ENCODE results near the gene SLC9A1. TPM values are rescaled to one million over a fixed set of nuclear protein-coding genes. Genes with fewer than 3 reads are reported as not detected.

The SLC9A1 gene
- total RNA-seq, 4 donors from 2014 or later: 7.3 to 16.0 (median 10.9) TPM

DNA sequence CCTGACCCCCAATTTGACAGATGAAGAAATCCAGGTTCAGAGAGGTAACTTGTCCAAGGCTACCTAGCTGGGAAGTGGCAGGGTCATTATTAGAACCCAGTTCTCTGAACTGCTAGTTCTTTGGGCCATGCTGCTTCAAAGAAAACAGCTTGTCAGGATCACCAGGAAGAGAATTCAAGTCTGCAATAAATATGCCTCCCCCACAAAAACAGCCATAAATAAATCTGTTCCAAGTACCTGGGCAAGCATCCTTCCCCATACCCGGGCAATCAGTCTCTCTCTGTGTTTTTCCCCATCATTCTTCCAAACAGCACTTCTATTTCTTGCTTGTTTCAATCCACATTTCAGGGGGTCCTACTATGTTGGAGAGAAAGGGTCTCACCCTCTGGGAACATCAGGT is 34.1 kb downstream of the SLC9A1 start:
- TF ChIP-seq, protein P1, sequence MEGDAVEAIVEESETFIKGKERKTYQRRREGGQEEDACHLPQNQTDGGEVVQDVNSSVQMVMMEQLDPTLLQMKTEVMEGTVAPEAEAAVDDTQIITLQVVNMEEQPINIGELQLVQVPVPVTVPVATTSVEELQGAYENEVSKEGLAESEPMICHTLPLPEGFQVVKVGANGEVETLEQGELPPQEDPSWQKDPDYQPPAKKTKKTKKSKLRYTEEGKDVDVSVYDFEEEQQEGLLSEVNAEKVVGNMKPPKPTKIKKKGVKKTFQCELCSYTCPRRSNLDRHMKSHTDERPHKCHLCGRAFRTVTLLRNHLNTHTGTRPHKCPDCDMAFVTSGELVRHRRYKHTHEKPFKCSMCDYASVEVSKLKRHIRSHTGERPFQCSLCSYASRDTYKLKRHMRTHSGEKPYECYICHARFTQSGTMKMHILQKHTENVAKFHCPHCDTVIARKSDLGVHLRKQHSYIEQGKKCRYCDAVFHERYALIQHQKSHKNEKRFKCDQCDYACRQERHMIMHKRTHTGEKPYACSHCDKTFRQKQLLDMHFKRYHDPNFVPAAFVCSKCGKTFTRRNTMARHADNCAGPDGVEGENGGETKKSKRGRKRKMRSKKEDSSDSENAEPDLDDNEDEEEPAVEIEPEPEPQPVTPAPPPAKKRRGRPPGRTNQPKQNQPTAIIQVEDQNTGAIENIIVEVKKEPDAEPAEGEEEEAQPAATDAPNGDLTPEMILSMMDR (IDR thresholded peaks at IDR 0.05; ENCODE audit: low read depth): no peak

DNA sequence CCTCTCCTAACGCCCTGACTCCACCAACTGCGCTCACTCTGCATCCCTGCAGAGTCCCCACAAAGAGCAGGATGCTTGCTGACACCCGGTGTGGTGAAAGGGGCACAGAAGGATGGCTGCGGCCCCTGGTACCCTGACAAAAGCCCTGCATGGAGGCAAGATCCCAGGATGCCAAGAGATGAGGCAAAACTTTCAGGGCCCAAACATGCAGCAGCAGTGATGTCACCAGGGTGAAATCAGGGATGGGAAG is 36.6 kb downstream of the SLC9A1 start:
- TF ChIP-seq, protein P1 (IDR thresholded peaks at IDR 0.05; ENCODE audit: low read depth): no peak

DNA sequence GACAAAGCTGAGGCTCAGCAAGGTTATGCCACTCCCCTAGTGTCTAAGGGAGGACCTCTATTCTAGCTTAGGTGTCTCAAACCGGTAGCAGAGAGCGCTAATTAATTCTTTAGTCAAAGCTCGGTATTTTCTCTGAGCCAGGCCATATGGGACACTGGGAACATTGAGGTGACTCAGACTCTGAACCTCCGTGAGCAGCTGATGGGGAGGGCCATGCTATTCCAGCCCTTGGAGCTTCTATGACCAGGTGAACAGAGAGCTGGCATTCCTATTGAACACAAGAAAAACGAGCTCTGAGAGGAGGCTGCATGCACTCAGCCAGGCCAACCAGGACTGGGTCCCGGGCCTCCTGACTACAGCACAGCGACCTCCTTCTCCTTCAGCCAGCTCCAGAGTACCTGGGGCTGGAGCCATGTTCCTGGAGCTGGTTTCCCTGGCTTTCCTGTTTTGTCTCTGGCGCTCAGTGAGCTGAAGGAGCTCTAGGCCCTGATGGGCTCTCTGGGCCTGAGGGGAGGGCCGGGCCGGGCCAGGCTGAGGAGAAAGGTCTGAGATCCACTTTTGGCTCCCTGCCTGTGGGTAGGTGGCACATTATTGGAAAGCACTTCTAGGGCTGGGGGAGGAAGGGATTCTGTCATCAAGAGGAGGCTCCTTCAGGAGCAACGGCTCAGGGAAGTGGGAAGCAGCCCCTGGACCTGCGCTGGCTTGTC is 37.0 kb downstream of the SLC9A1 start:
- TF ChIP-seq, protein P1 (IDR thresholded peaks at IDR 0.05; ENCODE audit: low read depth): no peak

DNA sequence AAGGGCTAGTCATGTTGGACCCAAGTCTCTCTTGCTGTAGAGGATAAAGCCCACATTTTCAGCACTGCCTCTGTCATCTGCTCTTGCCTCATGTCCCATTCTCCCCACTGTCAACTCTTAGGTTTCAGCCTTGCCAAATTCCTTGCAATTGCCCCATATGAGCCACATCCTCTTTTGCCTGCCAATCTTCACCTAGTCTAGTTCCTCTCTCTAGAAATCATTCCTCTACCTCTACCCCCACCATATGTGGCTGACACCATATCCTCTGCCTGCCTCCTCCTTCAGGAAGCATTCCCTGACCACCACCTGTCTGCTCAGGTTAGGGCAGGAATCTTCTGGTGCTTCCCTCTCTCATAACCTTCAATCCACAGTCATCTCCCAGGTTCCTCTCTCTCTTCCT is 38.2 kb downstream of the SLC9A1 start:
- TF ChIP-seq, protein P1 (IDR thresholded peaks at IDR 0.05; ENCODE audit: low read depth): no peak

DNA sequence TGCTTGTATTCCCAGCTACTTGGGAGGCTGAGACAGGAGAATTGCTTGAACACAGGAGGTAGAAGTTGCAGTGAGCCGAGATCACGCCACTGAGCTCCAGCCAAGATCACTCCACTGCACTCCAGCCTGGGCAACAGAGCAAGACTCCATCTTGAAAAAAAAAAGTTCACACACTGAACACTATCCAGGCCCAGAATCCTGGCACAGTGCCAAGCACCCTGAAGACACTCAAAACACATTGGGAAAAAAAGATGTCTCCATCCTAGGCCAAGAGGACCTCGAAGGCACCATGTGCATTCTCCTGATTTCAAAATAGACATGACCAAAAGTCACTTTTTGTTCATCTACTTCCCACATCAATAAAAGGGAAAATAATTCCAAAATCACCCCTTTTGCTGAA is 38.7 kb downstream of the SLC9A1 start:
- TF ChIP-seq, protein P1 (IDR thresholded peaks at IDR 0.05; ENCODE audit: low read depth): no peak

DNA sequence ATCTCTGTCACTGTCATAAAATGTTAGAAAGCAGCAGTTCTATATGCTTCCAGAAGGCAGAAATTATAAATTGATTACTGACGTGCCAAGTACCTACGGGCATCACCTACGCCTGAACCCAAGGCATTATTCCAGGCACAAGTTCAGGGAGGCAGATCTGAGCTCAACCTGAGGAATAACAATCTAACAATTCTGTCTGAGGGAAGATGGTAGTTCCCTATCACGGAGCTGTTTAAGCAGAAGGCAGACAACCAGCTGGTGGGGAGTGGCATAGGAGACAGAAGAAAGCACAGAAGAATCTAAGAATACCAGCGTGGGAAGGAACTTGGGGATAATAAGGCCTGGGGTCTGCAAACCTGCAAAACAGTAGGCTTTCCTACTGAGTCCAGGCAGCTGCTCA is 40.4 kb downstream of the SLC9A1 start:
- TF ChIP-seq, protein P1 (IDR thresholded peaks at IDR 0.05; ENCODE audit: low read depth): no peak

DNA sequence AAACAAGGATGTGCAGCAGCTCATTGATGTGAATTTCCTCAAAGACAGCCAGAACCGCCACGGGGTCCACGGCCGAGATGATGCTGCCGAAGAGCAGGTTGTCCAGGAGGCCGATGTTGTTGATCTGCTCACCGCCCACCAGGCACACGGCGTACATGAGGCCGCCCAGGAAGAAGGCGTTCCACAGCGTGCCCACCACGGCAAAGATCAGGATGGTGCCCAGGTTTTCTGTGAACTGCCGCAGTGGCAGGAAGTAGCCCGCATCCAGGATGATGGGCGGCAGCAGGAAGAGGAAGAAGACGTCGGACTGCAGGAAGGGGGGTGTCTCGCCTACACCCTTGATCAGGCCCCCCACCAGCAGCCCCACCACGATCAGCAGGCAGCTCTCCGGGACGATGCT is 41.1 kb downstream of the SLC9A1 start:
- TF ChIP-seq, protein P1 (IDR thresholded peaks at IDR 0.05; ENCODE audit: low read depth): no peak
